ENCODE measurements around the gene RPAP2.

Gene RPAP2

DNA sequence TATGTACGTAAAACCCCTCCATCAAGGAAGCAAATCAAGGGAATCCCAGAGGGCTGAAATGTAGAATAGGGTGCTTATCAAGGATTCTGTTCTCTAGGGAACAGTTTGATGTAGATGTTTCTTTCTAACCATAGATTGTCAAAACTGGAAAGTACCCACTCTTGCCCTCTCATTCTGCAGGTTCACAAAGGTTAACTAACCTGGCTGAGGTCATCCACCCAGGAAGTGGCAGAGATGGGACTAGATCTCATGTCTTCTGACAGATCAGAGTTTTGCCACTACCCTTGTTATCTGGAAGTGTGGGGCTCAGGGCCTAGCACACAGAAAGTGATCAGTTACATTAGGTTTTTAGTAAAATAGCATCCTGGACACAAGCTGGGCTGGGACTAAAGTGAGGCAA is 140.4 kb downstream of the RPAP2 start:
- TF ChIP-seq, protein P1, sequence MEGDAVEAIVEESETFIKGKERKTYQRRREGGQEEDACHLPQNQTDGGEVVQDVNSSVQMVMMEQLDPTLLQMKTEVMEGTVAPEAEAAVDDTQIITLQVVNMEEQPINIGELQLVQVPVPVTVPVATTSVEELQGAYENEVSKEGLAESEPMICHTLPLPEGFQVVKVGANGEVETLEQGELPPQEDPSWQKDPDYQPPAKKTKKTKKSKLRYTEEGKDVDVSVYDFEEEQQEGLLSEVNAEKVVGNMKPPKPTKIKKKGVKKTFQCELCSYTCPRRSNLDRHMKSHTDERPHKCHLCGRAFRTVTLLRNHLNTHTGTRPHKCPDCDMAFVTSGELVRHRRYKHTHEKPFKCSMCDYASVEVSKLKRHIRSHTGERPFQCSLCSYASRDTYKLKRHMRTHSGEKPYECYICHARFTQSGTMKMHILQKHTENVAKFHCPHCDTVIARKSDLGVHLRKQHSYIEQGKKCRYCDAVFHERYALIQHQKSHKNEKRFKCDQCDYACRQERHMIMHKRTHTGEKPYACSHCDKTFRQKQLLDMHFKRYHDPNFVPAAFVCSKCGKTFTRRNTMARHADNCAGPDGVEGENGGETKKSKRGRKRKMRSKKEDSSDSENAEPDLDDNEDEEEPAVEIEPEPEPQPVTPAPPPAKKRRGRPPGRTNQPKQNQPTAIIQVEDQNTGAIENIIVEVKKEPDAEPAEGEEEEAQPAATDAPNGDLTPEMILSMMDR (IDR thresholded peaks at IDR 0.05; ENCODE audit: insufficient read depth, low read length, missing control alignments) = no peak
- CTCF ChIA-PET = no interaction called here

DNA sequence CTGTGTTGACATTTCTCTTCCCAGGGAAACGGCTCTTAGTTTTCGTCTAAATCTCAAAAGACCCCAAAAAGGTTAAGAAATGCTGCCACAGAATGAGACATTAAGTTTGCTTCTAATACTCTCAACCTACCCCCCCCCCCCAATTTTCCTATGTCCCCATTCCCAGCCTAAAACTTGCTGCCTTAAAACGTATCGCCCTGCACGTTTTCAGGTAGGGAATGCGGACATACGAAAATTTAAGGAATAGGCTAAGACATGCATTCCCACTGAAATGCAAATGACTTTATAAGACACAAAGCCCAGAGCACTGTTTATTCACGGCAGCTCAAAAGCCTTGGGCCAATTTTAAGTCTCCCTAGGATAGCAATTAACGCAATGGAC is 142.4 kb downstream of the RPAP2 start:
- H3K4me3 ChIP-seq (ENCODE audit: low read depth, low read length) = no peak overlapping the region
- CTCF ChIA-PET = no interaction called here
- POLR2A ChIA-PET = no interaction called here
- no peak for DNase-seq (ENCODE audit: low read depth, low spot score)
- TF ChIP-seq, protein P1 (IDR thresholded peaks at IDR 0.05; ENCODE audit: insufficient read depth, low read length, missing control alignments) = no peak

More for the DNA sequence above, 140.4 kb downstream of the RPAP2 start:
- POLR2A ChIA-PET = no interaction called here
- DNase-seq (ENCODE audit: low read depth, low spot score) = no peak
- H3K4me3 ChIP-seq (ENCODE audit: low read depth, low read length) = no peak overlapping the region

DNA sequence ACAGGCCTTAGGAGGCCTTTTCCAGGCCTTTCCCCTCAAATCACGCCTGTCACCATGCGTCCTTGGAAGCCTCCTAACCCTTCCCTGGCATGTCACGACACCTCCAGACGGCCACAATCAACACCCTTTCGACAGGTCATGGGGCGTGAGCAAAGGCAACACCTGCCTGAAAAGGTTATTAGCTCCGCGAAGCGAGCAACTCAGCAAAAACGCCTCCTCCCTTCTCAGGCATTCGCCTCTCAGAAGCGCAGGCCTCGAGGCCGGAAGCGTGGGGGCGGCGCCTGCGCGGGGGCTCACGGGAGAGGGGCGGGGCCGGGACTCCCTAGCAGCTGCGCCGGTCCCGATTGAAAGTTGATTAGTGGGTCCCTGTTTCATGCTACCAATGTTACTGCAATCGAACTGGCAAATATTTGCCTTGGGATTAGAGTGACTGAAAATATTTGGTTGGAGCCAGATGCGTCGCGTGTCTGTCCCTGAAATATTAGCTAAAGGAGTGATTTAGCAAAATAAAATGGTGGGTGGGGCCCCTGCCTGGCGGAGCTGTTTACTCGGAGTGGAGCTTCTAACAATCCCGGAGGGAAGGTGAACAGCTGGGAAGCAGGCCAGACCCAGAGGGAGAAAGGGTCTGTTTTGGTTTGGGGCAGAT is 143.0 kb downstream of the RPAP2 start:
- TF ChIP-seq, protein P1 (IDR thresholded peaks at IDR 0.05; ENCODE audit: insufficient read depth, low read length, missing control alignments) = no peak
- CTCF ChIA-PET = no interaction called here
- POLR2A ChIA-PET = no interaction called here
- no peak for DNase-seq (ENCODE audit: low read depth, low spot score)
- H3K4me3 ChIP-seq (ENCODE audit: low read depth, low read length) = no peak overlapping the region

DNA sequence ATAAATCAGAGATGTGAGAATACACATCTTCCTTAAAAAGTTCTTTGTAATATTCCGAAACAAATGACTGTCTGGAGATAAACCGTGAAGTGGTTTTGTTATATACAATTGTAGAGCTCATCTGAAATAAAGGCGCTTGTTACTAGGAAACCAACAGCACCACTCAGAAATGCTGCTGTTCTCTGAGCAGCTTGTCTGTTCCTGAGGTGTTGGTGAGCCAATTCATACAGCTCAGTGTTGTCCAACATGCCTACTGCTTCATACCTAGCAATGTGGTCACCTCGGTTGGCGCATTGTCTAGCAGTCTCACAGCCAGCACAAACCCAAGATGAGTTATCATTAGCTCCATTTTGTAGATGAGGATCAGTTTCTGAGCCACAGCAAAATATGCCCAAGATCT is 143.5 kb downstream of the RPAP2 start:
- TF ChIP-seq, protein P1 (IDR thresholded peaks at IDR 0.05; ENCODE audit: insufficient read depth, low read length, missing control alignments) = no peak
- no peak for DNase-seq (ENCODE audit: low read depth, low spot score)
- H3K4me3 ChIP-seq (ENCODE audit: low read depth, low read length) = no peak overlapping the region
- ChIA-PET CTCF (no interaction called here), POLR2A (no interaction called here)

DNA sequence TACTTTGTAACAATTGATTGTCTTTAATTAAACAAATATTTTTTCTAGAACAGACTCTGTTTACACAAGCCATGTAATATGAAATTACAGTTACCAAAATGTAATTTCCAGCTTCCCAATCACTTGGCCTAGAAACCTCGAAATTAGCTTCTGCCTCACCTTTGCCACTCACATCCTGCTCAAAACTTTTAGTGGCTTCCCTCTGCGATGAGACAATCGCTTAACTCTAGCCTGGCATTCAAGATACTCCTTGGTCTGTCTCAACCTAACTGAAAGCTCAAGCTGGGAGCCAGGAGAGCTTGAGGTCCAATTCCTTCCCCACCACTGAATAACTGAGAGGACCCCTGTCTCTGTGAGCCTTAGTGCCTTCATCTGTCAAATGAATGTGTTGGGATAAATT is 145.0 kb downstream of the RPAP2 start:
- TF ChIP-seq, protein P1 (IDR thresholded peaks at IDR 0.05; ENCODE audit: insufficient read depth, low read length, missing control alignments) = no peak
- DNase-seq (ENCODE audit: low read depth, low spot score) = no peak
- no peak overlapping the region for H3K4me3 ChIP-seq (ENCODE audit: low read depth, low read length)
- ChIA-PET CTCF (no interaction called here), POLR2A (no interaction called here)

DNA sequence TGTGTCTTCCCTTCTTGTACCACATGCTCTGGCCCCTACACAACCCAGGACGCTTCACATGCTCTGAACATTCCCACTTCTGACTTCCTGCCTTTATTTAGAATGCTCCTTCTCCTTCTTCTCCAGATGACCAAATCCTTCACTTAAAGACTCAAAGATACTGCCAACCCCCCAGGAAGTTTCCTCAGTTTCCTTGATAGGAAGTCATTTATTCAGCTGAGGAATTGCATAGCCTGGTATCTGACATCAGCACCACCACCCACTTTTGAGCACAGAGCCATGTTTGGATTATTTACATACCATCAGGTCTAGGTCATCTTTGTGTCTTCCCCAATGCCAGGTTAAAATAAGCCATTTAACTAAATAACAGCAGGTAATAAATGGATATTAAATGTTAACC is 145.5 kb downstream of the RPAP2 start:
- TF ChIP-seq, protein P1 (IDR thresholded peaks at IDR 0.05; ENCODE audit: insufficient read depth, low read length, missing control alignments) = no peak
- ChIA-PET CTCF (no interaction called here), POLR2A (no interaction called here)
- H3K4me3 ChIP-seq (ENCODE audit: low read depth, low read length) = no peak overlapping the region
- no peak for DNase-seq (ENCODE audit: low read depth, low spot score)
